HPDE6-E6E7 (cell line): ENCODE measurements around the gene LMOD2.
"Not testable (repeated sequence)": the region's sequence is repeated elsewhere in the genome, so short reads cannot be mapped to it uniquely, and the experiment has no call there.

Source experiments
- DNase-seq: peaks from one replicate; pipeline ENCODE4 v3.0.0; 2011; ENCODE audit warnings: missing footprints; ENCODE audit errors: extremely low spot score

Gene LMOD2

DNA sequence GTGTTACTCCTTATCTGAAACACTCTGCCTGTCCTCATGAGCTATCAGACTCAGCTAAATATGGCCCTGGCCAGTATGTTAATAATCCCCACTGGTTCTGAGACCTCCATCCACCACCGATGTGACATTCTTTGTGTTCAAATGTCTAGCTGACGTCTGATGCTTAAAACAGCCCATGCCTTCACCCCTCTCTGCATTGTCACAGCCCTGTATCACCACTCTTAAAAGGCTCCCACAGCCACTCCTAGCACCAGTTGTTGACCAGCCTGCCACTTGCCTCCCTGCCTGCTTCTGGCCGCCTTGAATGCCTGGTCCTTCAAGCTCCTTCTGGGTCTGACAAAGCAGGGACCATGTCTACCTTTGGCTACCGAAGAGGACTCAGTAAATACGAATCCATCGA lies at the start of gene LMOD2:
LMOD2 (plus strand) TSS at position 253 of the 400 bp plus-strand sequence; CDS start at position 351, 98 bp downstream.
- no peak for DNase-seq

- DNase-seq: no peak
These were observed 48.2 kb upstream of the LMOD2 start for GRCh38 chr7:123607423-123607975.

DNA sequence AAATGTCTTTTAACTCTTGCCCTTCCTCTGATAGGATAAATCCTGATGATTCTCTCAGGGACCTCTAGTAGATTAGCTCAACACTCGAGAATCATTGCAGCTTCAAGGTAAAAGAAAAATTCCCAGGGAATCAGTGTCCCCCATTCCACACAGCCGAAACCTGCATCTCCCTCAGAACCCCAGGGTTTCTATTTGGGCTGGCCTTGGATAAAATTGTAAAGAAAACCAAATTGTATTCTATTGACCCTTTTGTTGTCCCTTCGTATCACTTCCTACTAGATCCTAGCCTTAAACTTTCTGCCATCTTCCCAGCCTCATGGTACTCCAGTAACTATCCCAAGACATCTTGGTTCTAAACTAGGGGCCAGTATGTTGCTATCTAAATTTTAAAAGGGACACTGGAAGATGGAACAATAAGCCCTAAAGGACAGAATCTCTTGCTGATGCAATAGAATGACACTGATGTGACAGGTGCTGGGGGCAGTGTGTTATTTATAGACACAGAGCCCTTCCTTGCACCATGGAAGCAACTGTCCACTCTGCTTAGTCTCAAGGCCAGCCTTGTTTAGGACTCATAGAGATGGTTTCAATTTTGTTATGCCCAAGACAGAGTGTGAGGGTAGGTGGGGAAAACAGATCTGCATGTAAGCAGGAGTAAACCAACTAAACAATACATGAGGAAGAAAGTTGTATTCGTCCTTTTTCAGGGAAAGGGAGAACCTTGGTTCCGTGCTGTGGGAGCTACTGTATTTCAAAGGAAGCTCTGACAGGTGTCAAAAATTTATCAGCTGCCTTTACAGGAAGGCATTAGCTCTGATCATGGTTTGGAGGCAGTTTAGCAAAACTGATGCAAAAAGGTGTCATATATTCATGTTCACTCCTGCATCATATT lies 46.4 kb upstream of the LMOD2 start:
- DNase-seq: no peak

- no peak for DNase-seq
These were observed 45.8 kb upstream of the LMOD2 start for GRCh38 chr7:123609883-123610239.

- DNase-seq: no peak
These were observed 43.6 kb upstream of the LMOD2 start for GRCh38 chr7:123612024-123612423.

DNA sequence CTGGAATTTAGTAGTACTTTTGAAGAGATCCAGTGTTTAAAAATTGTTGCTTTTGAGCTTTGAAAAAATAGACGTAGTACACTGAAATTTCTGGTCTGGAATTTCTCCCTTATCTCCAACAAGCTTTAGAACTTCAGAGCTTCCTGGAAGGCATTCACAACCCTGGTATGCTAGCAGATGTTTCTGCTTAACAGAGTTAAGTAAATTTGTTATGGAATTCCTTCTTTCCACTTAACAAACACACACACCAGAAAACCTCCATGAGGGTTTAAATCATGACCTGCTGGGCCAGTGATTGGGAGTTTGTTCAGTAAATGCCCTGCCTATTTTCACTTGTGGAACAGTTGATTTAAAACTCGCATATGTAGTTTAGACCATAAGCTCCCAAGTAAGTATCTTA lies 40.3 kb upstream of the LMOD2 start:
- DNase-seq: no peak

DNA sequence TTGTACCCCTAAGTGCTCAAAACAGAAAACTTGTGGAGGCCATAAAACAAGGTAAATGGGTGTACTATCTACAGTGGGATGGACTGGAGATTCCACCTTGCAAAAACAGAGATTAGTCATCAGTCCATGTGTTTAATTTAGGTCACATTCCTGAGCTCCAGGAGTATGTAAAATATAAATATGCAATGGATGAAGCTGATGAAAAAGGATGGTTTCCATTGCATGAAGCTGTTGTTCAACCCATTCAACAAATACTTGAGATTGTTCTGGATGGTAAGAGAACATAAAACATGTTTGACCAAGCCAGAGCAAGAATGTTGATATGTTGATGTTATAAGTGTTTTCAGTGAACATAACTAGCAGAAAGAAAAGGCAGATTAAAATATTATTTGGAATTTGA lies 39.4 kb upstream of the LMOD2 start:
- no peak for DNase-seq

DNA sequence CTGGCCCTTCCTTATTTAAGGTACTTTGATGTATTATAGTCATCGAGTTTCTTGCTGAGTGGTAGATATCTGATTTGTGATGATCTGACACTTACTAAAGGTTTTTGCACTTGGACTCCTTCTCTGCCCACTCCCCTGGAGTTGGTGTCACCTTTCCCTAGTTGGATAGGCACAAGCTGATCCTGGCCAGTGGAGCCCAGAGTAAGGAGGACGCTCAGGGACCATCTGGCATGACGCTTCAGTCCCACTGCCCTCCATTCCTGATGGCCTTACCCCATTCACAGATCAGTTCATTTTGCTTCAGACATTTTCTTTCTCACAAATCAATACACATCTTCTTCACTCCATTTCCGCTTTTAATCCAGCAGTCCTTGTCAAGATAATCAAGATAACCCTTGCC lies 34.0 kb upstream of the LMOD2 start:
- no peak for DNase-seq

DNA sequence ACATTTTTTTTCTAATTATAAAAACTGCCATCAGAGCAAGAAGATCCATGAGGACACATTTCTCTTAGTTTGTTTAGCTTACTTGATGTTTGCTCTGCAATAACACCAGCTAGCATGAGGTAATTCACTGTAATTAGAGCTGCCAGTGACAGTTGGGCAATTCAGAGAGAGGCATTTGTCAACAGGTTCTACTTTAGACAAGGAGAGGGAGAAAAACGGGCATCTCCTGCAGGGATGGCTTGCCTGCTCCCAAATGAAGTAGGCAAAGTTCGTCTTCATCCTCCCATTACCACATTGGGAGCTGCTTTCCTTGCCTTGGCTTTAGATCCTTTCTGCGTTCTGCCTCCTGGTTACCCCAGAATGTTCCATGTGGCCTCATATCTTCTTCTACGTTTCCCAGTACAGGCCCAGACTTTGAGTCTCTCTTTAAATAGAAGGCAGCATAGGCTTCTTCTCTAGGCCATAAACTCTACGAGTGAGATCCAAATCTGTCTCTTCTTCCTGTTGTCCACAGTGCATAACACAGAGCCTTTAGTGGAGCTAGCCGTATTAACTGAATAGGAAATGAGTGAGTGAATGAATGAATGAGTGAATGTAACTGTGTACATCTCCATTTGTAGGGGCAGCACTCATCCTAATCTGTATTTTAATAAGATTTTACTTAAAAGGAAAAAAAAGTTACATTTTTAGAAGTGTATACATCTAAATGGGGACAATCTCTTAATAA lies 32.8 kb upstream of the LMOD2 start:
- no peak for DNase-seq

GRCh38 chr7:123624527-123625183 lies 31.0 kb upstream of the LMOD2 start:
- DNase-seq: no peak

DNA sequence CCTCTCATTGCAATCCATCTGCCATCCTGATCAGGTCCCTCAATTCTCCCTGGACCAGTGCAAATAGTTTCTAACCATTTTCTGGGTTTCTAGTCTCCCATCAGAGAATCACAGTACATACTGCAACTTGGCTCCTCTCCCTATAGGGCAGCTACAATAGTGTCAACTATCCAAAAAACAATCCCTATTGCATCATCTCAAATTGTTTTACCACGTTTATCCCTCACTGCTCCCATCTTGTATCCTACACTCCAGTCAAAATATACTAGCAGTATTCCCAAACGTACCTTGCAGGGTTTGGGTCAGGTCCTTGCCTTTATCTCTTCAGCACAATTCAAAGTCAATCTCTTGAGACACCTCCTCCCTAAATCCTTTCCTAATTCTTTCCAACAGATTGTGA lies 30.4 kb upstream of the LMOD2 start:
- DNase-seq: no peak

DNA sequence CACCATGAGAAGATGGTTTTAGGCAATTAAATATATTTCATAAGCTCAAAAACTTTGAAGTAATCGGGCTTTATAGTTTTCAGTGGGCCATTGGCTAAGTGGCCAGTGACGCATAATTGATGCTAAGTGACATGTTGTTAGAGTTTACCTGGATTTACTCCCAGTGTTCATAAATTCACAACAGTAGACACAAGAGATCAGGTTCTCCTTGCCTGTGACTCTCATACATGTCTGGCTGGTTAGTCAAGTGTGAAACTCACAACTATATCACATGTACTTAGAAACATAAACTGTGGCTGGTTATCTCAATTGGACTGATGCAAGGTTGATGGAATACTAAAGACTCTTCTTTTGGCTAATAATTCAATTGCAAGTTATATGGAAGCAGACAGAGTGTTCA lies 27.8 kb upstream of the LMOD2 start:
- no peak for DNase-seq

DNA sequence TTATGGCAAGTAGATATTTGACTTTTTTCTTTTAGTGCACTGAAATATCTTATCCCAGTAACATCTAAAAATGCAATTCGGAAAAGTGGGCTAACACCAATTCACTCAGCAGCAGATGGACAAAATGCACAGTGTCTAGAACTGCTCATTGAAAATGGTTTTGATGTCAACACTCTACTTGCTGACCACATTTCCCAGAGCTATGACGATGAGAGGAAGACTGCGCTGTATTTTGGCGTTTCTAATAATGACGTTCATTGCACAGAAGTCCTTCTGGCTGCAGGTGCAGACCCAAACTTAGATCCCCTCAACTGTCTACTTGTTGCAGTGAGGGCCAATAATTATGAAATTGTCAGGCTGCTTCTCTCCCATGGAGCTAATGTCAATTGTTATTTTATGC lies 26.8 kb upstream of the LMOD2 start:
- DNase-seq: no peak

- no peak for DNase-seq
These were observed 26.4 kb upstream of the LMOD2 start for GRCh38 chr7:123629281-123629680.

- no peak for DNase-seq
These were observed 22.9 kb upstream of the LMOD2 start for GRCh38 chr7:123632808-123633207.

DNA sequence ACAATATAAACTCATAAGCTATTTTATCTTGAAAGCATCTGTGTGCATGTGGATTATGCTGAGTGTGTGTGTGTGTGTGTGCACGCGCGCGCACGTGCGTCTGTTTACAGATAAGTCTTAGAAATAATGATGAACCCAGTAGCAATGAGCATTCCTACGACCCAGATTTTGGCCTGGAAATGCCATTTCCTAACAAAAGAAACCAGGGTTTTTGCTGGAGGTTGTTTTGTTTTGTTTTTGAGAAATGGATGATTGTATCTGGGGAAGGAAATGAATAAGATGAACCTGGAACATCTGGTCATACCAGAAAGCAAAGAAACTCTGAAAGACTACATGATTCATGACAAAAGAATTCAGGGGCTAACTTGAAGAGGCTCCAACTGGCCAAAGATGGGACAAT lies 22.1 kb upstream of the LMOD2 start:
- DNase-seq: no peak

GRCh38 chr7:123634011-123634573 lies 21.6 kb upstream of the LMOD2 start:
- DNase-seq: not testable (repeated sequence)

DNA sequence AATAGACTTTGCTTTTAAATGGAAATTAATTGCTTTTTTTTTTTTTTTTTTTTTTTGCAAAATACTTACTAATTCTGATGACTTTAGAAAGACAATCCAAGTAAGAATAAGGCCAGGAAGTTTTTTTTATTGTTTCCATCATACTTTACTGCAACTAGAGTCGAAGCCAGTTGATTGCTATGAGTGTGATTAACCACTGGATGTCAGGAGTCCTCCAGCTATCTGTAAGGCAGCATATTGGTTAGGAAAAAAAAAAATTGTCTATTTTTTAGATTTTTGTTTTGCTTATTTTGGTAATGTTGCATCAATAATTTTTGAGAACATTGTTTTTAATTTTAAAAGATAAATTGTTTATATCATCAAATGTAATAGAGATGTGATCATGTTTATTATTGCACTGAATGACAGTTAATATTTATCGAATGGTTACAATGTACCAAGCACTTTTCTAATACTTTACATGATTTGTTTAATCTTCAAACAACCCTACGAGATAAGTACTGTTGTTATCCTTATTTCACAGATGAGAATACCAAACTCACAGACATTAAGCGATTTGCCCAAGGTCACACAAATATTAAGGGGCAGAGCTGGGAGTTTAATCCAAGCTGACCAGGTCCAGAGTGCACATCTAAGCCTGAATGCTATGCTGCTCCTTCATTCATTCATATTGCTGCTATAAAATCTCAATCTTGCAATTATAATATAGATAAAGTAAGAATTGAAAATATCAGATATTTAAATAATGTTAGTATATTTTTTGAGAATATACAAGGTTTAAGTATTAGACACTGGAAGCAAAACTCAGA lies 19.9 kb upstream of the LMOD2 start:
- no peak for DNase-seq

DNA sequence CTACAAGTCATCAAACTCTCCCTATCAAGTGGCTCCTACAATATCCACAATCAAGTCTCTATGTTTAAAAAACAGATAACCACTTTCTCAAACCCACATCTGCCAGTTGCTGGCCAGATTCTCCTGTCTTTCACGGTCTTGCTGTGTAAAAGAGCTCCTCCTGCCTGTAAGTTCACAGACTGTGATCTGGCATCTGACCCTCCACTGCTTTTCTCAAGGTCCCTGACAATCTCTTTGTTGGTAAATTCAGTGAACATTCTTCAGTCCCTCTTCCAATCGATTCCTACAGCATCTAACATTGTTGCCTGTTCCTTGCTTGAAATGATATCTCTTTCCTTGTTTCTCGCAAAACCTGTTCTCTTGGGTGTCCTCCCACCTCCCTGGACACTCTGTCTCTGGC lies 18.5 kb upstream of the LMOD2 start:
- no peak for DNase-seq

DNA sequence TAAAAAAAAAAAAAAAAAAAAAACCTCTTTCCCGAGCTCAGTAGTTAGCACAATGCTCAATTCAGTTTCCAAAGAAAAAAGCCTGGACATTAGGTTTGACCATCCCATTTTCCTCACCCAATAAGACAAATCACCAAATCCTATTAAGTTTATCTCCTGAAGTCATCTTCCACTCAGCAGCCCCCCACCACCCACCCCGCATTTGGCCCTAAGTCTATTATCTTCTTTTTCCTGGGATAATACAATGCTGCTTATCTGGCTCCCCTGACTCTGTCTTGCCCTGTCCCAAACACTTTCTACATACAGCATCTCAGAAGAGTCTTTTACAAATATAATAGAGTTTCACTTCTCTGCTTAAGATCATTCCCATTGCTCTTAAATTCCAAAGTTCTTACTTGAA lies 17.8 kb upstream of the LMOD2 start:
- no peak for DNase-seq

DNA sequence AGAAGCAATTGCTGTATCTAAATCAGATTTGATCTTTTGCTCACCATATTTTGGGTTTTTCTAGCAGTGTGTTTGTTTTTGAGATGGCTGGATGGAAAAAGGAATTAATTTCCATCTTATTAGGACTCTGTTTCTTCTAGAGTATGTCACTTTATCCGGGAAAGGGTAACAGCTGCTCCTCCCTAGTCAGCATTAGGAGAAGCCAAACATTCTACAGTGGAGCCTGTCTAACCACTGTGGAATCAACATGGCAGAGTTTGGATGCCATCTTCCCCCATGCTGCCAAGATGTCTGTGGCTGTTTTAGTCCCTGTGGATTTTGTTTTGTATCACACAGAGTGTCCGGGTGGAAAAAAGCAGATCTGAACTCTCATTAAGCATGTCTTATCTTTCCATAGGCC lies 16.0 kb upstream of the LMOD2 start:
- DNase-seq: no peak
